GM23338 (cell line): ENCODE measurements around the gene MARCHF9.

Experiments used
- CREB1 ChIP-seq: fragments of 250-450 bp; sonication (Bioruptor Pico); IDR thresholded peaks from 2 replicates; pipeline ENCODE4 v1.5.0; 2020; ENCODE audit warnings: low read depth, mild to moderate bottlenecking, moderate library complexity
- CTCF ChIP-seq, 2 experiments: fragments of 200-600 bp in 1 of 2; sonication (generic) in 1 of 2; conservative IDR thresholded peaks; 2 replicates each; pipeline versions ENCODE4 v1.5.1 to v1.6.1; 2016 to 2017; ENCODE audit warnings: antibody characterized with exemption in 2 of 2, low read depth in 2 of 2, mild to moderate bottlenecking in 2 of 2, moderate library complexity in 1 of 2
- EZH2 ChIP-seq: fragments of 200-600 bp; sonication (generic); IDR thresholded peaks from one replicate; pipeline ENCODE4 v1.8.0; 2017; ENCODE audit warnings: antibody characterized with exemption, mild to moderate bottlenecking, low read depth; ENCODE audit not compliant: unreplicated experiment
- EZH2phosphoT487 ChIP-seq: fragments of 200-600 bp; sonication (generic); IDR thresholded peaks from one replicate; pipeline ENCODE4 v1.8.1; 2018; ENCODE audit warnings: antibody characterized with exemption; ENCODE audit not compliant: unreplicated experiment
- JUNB ChIP-seq: IDR thresholded peaks from one replicate; pipeline ENCODE4 v1.6.1; 2016; ENCODE audit warnings: antibody characterized with exemption; ENCODE audit not compliant: unreplicated experiment
- NANOG ChIP-seq: IDR thresholded peaks from 2 replicates; pipeline ENCODE4 v1.6.1; 2016; ENCODE audit warnings: antibody characterized with exemption, borderline replicate concordance
- POLR2AphosphoS5 ChIP-seq: IDR thresholded peaks from 2 replicates; pipeline ENCODE4 v1.6.1; 2016; ENCODE audit warnings: antibody characterized with exemption, low read depth
- REST ChIP-seq: IDR thresholded peaks from one replicate; pipeline ENCODE4 v1.6.1; 2018; ENCODE audit warnings: antibody characterized with exemption; ENCODE audit not compliant: unreplicated experiment
- ZNF114 ChIP-seq: fragments of 250-450 bp; sonication (Bioruptor Pico); IDR thresholded peaks from 2 replicates; pipeline ENCODE4 v1.5.0; 2020; ENCODE audit warnings: mild to moderate bottlenecking, moderate library complexity
- TF ChIP-seq, protein P1 (sequence below): IDR thresholded peaks from 2 replicates; pipeline ENCODE4 v1.6.1; 2016; ENCODE audit warnings: antibody characterized with exemption

- TF ChIP-seq CTCF (conservative IDR thresholded peaks at IDR 0.05; ENCODE audit: low read depth in 2 of 2): no peak
- no peak for TF ChIP-seq EZH2
- TF ChIP-seq EZH2phosphoT487: no peak
- TF ChIP-seq POLR2AphosphoS5: no peak
- no peak for TF ChIP-seq REST
- no peak for TF ChIP-seq JUNB
- no peak for TF ChIP-seq ZNF114 (CRISPR knock-in tag)
- TF ChIP-seq NANOG: no peak
- TF ChIP-seq CREB1 (CRISPR knock-in tag): no peak
- TF ChIP-seq, protein P1, sequence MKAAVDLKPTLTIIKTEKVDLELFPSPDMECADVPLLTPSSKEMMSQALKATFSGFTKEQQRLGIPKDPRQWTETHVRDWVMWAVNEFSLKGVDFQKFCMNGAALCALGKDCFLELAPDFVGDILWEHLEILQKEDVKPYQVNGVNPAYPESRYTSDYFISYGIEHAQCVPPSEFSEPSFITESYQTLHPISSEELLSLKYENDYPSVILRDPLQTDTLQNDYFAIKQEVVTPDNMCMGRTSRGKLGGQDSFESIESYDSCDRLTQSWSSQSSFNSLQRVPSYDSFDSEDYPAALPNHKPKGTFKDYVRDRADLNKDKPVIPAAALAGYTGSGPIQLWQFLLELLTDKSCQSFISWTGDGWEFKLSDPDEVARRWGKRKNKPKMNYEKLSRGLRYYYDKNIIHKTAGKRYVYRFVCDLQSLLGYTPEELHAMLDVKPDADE: no peak
Measured at GRCh38 chr12:57780284-57780897, 25.5 kb downstream of the MARCHF9 start.
